OCI-LY1 (cell line): Measurements from ENCODE around the gene APBA3.

ENCODE experiments used
- CTCF ChIP-seq: fragments of 200-600 bp; sonication (generic), shearing (Covaris generic); IDR thresholded peaks from 2 replicates; pipeline ENCODE4 v1.5.1; 2017; ENCODE audit warnings: mild to moderate bottlenecking, antibody characterized with exemption, low read length, moderate library complexity, mixed read lengths
- EZH2 ChIP-seq: fragments of 200-600 bp; sonication (generic), shearing (Covaris generic); IDR thresholded peaks from 2 replicates; pipeline ENCODE4 v1.8.0; 2017; ENCODE audit warnings: borderline replicate concordance, mixed run types, mild to moderate bottlenecking, antibody characterized with exemption, low read length, moderate library complexity, mixed read lengths

GRCh38 chr19:3743486-3743885, 18.0 kb downstream of the APBA3 start:
- no peak for TF ChIP-seq CTCF
- no peak for TF ChIP-seq EZH2
